ENCODE results near the gene TRIM5.
"Not testable (repeated sequence)": the region's sequence is repeated elsewhere in the genome, so short reads cannot be mapped to it uniquely, and the experiment has no call there.

The TRIM5 gene

DNA sequence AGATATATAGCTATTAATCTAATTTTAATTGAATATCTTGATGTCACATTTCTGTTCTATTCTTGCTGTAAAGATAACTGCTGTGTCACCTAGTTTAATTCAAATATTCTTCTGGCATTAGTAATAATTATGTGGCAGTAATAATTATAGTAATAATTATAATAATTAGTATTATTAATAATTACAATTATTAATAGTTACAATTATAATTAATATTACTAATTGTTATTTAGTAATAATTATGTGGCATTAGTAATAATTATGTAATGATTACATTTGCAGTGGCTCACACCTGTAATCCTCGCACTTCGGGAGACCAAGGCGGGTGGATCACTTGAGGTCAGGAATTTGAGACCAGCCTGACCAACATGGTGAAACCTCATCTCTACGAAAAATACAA is 1.6 kb upstream of the TRIM5 start:
- DNase-seq, result no peak

DNA sequence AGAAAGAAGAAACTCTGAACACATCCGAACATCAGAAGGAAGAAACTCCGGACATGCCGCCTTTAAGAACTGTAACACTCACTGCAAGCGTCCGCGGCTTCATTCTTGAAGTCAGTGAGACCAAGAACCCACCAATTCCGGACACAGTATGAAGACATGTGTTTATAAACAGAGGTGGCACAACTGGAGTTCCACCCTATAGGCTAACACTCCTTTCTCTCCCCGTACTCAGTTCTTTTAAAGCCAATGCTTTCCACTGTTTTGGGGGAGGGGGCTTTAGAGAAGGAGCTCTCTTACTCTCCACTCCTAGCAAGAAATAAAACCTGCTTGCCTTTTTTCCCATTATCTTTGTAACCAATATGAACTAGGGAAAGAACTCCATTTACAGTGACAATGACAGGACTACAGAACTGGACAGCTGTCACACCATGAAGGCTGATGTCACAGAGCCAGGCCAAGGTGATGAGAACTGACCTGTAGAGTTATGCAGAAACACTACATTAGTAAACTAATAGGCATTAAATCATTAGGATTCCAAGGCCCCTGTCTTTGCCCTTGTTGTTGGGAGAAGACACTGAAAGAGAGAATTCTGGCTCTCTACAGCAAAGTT is 733 bp downstream of the TRIM5 start:
- DNase-seq, result no peak

DNA sequence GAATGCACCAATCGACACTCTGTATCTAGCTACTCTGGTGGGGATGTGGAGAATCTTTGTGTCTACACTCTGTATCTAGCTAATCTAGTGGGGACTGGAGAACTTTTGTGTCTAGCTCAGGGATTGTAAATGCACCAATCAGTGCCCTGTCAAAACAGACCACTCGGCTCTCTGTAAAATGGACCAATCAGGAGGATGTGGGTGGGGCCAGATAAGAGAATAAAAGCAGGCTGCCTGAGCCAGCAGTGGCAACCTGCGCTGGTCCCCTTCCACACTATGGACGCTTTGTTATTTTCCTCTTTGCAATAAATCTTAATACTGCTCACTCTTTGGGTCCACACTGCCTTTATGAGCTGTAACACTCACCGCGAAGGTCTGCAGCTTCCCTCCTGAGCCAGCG is 1.3 kb downstream of the TRIM5 start:
- DNase-seq, result not testable (repeated sequence)

DNA sequence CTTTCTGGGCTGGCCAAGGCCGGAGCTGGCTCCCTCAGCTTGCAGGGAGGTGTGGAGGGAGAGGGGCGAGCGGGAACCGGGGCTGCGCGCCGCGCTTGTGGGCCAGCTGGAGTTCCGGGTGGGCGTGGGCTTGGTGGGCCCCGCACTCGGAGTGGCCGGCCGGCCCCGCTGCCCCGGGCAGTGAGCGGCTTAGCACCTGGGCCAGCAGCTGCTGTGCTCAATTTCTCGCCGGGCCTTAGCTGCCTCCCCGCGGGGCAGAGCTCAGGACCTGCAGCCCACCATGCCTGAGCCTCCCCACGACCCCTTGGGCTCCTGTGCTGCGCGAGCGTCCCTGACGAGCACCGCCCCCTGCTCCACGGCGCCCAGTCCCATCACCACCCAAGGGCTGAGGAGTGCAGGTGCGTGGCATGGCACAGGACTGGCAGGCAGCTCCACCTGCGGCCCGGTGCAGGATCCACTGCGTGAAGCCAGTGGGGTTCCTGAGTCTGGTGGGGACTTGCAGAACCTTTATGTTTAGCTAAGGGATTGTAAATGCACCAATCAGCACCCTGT is 1.9 kb downstream of the TRIM5 start:
- DNase-seq, result not testable (repeated sequence)

DNA sequence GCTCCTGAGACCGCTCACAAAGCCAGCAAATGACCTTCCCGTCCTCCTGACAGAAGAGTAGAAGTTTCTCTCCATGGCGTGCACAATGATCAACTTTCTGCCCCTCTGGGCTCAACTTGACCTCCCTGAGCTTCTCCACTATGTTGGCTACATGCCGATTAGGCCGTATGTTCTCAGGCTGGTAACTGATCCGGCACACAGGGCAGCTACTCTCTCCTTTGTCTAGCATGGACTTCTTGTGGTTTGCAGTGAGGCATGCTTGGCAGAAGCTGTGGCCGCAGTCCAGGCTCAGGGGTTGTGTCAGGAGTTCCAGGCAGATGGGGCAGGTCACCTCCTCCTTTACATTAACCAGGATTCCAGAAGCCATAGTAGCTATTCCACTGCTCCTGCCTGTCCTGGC is 5.1 kb downstream of the TRIM5 start:
- DNase-seq, result no peak

DNA sequence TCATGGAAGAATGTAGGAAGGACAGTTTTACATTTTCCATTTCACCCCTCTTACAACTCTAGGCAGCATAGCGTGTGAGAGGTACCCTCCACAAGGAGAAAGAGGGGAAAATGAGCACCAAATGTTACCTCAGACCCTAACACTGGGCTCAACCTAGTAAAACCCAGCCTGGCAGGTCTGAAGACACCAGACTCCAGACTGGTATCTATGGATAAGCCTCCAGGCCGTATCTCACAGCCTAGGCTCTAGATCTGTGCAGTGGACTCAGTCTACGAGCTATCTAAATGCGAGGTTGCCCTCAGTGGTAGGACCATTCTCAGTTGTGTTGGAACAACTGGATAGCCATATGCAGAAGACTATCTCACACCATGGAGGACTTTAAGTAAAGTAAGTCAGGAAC is 10.5 kb downstream of the TRIM5 start:
- no peak for DNase-seq

DNA sequence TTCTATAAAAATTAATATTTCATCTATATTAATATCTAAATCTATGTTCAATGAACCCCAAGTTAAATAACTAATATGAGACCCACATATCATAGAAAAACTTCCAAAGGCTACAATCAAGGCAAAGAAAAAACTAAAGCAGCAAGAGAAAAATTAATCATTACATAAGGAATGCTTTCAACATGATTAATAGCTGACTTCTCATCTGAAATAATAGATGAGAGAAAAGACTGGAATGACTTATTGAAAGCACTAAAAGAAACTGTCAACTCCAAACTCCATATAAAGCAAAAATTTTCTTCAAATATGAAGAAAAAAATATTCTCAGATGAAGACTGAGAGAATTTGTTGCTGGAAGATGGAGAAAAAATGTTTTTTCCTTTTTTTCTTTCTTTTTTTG is 13.0 kb downstream of the TRIM5 start:
- no peak for DNase-seq

DNA sequence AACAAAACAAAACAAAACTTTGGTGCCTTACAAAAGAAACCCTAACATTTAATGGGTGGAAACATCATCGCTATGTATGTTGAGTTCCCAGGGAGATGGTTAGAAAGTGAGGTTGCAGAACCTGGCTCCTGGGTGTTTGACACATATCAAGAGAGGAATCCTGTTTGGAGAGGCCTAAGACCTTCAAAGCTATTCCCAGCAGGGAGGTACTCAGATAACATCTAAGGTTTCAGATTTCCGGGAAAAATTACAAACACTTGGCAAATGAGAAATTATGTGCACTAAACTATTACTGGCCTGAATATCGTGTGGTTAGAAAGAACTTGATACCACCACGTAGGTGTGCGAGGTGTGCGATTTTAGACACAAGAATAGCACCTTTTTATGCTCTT is 18.5 kb downstream of the TRIM5 start:
- DNase-seq, result no peak

DNA sequence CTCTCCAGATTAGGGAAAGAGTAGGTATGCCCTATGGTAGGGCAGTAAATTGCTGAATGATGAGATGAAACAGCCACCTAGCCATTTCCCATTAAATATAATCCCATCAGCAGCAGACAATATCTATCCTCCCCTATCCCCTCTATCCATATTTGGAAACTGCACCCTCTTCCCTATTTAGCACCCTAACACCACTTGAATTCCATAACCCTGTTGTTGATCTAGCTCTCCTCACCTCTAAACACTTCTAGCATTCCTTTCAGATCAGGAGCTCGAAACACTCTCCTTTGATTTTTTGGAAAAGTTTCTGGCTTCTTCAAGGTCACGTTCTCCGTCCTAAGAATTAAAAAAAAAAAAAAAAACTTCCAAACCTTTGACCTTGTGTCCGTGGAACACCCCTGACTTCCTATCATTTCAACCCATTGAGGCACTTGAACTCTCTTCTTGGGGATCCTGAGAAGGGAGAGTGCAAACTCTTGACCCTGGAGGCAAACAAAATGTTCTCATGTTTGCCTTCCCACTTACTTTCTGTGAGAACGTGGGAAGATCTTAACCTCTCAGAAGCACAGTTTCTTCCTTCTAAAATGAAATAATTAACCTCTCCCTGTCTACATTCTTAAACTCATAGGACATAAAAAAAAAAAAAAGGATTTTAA is 19.0 kb downstream of the TRIM5 start:
- no peak for DNase-seq

DNA sequence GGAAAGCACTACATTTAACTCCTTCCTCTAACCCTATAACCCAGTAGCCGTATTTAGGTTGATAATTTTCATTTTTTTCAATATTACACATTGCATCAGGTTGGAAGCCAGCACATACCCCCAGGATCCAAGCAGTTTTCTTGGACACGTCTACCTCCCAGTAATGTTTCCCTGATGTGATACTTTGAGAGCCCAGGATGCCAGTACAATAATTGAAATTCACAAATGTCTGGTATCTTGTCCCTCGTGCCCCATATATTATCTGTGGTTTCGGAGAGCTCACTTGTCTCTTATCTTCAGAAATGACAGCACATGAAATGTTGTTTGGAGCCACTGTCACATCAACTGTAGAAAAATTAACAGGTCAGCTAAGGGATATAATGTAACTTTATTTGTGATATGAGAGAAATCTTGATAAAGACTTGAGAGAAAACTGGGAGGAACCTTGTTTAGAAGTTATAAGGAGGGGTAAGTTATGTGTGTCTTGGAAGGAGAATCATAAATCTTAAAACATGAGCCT is 19.8 kb downstream of the TRIM5 start:
- DNase-seq, result no peak

DNA sequence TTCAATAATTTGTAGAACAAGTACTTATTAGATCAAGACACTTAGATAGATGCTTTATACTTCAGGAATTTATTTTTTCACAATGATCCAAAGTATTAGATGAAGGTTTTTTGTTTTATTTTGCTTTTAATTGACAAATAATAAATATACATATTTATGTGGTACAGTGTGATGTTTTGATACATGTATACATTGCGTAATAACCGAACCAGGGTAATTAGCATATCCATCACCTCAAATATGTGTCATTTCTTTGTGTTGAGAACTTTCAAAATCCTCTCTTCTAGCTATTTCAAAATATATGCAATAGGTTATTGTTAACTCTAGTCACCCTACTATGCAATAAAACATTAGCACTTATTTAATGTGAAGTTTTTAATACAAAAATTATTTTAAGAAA is 21.4 kb downstream of the TRIM5 start:
- DNase-seq, result no peak

DNA sequence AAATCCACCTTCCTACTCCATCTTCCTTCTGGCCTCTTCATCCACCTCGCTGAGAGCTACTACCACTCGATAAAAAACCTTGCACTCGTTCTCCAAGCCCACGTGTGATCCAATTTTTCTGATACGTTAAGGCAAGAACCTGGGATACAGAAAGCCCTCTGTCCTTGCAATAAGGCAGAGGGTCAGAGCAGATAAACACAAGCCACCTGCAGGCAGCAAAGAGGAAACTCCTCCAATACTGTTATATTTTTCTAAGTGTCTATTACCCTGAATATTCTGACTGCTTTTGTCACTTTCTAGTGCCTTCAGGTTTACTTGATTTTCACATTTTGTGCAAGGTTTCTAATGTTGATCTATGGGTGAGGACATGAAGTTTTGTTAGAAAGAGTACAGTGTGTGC is 26.6 kb downstream of the TRIM5 start:
- no peak for DNase-seq

DNA sequence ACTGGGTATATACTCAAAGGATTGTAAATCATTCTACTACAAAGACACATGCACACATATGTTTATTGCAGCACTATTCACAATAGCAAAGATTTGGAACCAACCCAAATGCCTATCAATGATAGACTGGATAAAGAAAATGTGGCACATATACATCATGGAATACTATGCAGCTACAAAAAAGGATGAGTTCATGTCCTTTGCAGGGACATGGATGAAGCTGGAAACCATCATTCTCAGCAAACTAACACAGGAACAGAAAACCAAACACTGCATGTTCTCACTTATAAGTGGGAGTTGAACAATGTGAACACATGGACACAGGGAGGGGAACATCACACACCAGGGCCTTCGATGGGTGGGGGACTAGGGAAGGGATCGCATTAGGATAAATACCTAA is 27.9 kb downstream of the TRIM5 start:
- not testable (repeated sequence) for DNase-seq

DNA sequence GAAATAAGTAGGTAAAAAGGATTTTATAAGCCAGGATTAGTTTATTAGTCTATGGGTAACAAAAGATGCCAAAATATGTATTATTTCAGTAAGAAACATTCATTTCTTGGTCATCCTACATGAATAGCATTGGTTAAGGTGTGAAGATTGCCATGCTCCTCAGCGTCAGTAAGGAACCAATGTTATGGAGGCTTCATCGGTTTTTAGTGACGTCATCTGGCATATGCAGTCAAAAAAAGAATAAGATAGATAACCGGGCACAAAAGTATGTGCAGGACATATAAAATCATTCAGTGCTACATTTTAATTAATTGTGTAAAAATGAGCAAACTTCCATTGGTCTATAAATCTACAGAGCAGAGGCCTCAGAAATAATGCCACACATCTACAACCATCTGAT is 29.4 kb downstream of the TRIM5 start:
- DNase-seq, result no peak

DNA sequence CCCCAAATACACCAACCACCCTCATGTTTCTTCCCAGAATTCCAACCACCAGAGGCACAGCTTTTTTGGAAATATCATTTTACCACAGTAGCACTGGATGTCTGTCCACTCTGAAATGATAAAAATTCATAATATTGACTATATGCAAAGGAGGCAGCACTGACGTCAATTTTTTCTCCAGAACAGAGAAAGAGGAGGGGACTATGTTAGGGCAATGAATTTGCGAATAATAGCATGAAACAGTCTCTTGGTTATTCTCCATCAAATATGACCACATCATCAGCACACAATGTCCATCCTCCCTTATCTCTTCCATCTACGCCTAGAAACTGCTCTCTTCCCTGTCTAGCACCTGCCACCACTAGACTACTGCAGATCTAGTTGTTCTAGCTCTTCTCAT is 38.7 kb downstream of the TRIM5 start:
- no peak for DNase-seq

DNA sequence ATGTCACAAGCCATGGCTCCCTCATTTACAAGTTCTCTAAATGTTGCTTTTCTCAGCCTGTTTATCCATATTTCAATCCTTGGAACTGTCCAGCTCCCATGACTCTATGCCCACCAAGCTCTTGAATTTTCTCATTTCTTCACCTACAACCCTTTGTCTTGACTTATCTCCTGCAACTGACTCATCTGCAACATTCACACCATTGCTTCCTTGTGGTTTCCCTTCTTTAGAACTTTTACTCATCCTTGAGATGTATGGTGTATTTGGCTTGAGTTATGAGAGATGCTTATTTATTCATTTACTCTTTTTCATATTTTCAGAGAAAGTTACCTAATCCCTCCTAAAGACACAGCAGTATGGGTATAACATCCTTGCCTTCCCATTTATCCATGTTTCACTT is 41.3 kb downstream of the TRIM5 start:
- no peak for DNase-seq

DNA sequence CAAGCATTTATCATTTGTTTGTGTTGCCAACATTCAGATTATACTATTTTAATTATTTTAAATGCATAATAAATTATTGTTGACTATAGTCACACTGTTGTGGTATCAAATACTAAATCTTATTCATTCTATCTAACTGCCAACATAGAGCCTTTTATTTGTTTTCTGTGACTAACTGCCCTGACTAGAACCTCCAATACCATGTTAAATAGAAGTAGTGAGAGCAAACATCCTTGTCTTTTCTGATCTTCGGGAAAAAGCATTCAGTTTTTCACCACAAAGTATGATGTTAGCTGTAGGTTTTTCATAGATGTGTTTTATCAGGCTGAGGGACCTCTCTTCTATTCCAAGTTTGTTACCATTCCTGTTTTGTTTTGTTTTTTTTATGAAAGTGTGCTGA is 44.9 kb downstream of the TRIM5 start:
- no peak for DNase-seq

DNA sequence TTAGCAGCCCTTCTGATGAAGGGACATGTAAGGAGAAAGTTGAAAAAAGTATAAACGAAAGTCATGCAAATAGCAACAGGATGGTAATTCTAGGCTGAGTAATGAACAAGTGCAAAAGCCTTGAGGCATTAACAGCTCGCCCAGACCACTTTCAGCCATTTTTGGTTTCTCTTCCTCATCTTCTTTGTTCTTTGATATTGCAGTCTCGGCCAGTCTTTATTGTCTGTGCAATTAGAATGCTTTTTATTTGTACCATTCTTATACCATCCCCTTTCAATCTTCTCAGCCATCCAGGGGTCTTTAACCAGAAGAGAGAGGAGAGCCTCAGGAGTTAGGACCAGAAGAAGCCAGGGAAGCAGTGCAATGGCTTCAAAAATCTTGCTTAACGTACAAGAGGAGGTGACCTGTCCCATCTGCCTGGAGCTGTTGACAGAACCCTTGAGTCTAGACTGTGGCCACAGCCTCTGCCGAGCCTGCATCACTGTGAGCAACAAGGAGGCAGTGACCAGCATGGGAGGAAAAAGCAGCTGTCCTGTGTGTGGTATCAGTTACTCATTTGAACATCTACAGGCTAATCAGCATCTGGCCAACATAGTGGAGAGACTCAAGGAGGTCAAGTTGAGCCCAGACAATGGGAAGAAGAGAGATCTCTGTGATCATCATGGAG is 52.8 kb downstream of the TRIM5 start:
- no peak for DNase-seq

DNA sequence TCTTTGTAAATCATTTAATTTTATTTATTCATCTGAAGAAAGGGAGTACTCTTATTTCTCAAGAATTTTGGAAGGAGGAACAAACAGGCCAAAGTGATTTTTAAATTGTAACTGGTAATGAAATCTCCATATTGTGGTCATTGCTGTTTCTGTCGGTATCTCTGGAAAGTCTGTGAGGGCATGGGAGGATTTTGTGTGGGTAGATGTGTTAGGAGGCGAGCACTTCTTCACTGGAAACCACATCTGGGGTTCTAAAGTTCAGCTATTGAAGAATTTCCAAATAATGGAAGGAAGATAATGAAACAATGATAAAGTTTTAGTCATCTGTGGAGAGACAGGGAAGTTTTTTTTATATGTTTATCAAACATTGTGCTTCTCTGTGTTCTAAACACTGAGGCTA is 53.5 kb downstream of the TRIM5 start:
- DNase-seq, result no peak

DNA sequence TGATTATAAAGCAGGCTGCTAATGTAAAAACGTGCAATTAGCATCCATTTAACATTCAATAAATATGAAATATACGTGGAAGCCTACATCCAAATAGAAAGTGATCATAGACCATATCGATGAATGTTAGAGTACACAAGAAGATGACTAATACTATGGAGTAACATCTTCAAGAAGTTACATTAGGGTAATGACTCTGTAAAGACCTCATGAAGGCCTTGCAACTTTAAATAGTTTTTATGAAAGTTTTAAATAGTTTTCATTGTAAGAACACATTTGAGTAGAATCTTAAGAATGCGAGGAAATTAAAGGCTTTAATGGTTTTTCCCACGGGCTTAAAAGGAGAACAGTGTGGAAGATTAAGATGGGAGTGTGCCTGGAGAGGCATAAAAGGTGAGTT is 58.7 kb downstream of the TRIM5 start:
- no peak for DNase-seq

DNA sequence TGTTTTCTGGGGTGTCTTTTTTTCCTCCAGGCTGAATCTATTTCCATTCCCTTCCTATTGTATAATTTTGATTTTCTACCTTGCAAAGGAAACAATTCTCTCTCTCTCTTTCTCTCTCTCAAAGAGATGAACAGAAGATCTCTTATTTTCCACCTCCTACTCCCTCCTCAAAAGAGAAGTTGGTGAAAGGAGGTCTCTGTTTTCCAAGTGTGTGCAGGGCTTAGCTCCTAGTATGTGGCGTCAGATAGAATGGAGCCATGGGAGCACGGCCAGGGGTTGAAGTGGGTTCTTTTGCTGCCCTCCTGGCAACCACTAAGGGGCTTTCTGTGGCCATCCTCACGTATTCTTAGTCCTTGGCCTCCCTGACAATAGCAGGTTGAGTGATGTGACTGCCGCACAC is 59.6 kb downstream of the TRIM5 start:
- DNase-seq, result no peak

DNA sequence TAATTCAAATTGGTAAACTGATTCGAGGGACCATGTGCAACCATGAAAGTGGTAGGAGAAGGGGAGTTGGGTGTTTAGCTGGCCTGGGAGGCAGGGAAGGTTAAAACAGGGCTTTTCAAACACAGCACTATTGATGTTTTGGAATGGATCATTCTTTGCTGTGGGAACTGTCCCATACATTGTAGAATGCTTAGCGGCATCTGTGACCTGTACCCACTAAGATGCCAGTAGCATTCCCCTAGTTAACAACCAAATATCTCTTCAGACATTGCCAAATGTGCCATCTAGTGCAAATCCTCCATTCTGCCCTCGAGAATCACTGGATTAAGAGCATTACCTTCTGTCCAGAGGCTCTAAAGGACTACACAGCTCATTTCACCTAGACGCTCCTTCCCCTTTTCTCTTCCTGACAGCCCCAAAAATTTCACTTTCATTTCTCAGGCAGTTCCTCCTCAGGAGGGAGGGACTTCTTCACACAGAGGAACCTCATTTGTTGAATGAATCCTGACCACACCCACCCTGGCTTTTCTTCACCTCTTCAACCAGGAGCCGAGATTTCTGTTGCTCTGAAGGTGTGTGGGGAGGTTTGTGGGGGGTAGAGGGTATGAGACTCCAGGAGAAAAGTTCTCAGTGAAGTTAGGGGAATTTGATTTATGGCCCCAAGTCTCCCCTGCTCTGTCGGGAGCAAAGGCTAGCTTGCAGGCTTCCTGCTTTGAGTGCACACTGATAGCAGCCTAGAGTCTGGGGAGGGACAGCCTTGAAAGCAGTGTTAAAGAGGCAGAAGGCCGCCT is 60.2 kb downstream of the TRIM5 start, which contains the start of gene TRIM34:
Gene TRIM34 (plus strand): TSS at position 513 of the 791 bp plus-strand sequence. CDS start 7,331 bp downstream, outside the sequence.
- DNase-seq, result no peak

DNA sequence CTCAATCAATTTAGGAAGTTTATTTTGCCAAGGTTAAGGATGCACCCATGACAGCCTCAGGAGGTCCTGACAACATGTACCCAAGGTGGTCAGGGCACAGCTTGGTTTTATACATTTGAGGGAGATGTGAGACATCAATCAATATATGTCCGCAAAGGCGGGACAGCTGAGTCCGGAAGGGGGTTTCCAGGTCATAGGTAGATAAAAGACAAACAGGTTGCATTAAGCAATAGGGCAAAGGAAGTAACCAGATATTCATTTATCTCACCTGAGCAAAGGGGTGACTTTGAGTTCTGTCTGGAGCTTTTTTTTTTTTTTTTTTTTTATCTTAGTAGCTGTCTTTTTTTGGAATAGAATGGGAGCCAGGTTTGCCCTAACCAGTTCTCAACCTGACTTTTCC is 62.1 kb downstream of the TRIM5 start:
- no peak for DNase-seq

Data from activated gamma-delta T cell (primary cell).